Measurements from ENCODE around the gene FTO.
A peak's percentile ranks its signal among the peaks of the same experiment; 100 is the strongest.

The FTO gene

GRCh38 chr16:53925107-53925410 lies 221.1 kb downstream of the FTO start:
- FAIRE-seq (no peak), DNase-seq (ENCODE audit: low spot score) (no peak)

DNA sequence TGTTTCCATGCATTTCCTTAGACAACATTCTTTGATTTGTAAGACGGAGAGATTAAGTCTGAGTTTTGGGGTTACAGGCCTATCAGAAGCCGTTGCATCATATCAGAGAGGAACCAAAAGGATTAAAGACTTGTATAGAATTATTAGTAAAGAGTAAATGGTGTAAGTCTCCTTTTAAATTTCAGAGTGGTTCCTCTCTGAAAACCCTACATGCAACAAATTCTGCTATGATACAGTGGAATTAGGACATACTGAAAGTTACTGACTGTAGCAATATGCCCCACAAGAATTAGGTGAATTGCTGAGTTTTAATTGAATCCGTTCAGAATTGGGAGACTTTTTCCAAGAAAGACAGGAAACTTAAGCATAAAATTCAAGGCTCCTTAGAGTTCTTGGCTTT lies 221.6 kb downstream of the FTO start:
- FAIRE-seq = no peak

DNA sequence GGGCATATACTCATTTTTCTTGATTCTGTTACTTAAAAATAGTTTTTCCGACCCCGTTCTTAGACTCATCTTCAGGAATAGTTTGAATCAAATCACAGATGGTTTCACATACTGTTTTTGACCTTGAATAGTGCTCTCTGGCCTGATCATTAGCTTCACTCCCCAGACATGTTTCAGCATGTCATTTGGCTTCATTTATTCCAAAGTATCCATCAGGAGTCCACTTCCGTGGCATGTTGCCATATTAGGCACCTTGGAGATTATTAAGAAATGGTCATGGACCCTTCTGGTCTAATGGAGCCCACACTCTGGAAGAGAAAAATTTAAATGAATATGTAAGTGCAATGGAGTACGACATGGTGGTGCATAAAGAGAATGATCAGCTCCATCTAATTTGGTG lies 222.3 kb downstream of the FTO start:
- FAIRE-seq = no peak
- DNase-seq (ENCODE audit: low spot score) = no peak

More for the DNA sequence above, 221.6 kb downstream of the FTO start:
- DNase-seq (ENCODE audit: low spot score) = no peak

DNA sequence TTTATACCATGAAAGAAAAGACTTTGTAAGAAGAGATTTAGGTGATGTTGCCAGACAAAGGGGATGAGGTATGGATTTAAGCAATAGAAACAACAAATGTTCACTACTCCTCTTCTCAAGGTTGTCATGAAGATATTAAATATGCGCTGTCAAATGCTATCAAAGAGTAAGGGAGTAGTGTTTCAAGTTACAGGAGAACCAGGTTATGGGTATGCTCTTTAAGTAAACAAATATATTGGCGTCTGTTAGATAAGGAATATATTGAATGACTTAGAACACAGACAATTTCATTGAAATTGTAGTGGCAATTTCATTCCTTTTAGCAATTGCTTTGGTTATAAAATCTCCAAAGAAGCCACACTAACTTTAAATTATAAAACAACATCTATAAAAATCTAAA lies 229.0 kb downstream of the FTO start:
- FAIRE-seq (no peak), DNase-seq (ENCODE audit: low spot score) (no peak)

DNA sequence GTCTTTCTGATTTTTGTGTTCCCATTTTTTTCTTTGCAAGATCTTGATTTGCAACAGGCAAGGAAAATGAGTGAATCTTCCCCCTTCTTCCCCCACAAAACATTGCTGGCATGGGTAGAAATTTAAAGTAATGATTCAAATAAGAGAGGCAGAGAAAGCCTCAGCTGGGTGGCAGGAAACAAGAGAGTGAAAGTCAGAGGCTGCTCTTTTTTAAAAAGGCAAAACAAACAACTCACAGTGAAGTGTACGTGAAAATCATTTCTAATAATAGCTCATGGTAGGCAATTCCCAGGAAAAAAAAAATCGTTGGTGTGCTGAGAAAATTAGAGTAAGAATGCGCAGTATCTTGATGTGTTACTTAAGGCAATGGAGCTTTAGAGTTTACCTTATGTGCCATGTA lies 229.5 kb downstream of the FTO start:
- DNase-seq (ENCODE audit: low spot score) (no peak), FAIRE-seq (no peak)

DNA sequence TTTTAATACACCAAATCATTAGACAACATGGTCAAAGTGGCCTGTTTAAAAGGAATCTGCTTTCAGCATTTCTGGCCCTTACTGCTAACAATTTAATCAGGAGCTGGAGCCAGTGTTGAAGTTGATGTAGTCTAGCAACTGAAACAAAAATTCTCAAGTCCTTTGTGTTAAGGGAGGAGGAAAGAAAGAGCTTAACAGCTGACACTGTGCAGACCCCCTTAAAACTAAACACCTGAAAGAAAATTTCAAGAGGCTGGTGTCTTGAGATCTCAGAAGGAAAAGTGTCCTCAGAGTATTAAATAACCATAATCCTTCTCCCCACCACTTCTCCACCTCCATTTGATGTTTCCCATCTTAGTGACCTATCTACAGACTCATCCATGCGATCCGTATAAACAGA lies 232.1 kb downstream of the FTO start:
- DNase-seq (ENCODE audit: low spot score) (no peak), FAIRE-seq (no peak)

- DNase-seq (ENCODE audit: low spot score) = no peak
- no peak for FAIRE-seq
Measured at GRCh38 chr16:53936529-53936928, 232.6 kb downstream of the FTO start.

DNA sequence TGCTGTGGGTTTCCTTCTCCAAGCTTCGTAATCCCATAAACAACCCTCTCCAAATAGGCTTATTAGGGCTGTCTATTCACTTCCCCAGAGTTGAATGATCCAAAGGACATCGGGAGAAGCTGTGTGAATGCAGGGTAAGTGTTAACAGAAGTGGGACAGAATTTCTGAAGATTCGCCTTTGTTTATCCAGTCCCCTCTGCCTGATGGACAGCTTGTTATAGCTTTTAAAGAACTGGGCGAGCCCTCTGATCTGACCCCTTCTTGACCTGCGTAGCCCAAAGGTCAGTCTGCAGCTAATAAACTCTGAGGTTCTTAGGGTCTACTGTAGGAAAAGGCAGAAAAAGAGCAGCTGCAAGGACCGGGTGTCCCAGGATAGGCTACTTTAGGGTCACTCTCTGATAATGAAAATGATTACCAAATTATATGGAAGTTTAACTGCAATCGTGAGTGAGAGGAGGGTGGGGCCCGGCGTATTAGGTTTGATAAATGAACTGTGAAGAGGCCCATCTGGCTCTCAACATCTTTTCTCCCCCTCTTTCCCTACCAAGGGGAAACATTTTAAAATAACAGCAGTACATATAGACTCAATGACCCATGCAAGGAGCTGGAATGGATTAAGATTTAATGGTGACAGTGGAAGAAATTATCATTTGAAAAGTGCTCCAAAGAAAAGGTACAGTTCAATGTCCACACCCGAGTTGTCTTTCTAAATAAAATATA lies 233.4 kb downstream of the FTO start:
- DNase-seq (ENCODE audit: low spot score) (no peak), FAIRE-seq (no peak)

DNA sequence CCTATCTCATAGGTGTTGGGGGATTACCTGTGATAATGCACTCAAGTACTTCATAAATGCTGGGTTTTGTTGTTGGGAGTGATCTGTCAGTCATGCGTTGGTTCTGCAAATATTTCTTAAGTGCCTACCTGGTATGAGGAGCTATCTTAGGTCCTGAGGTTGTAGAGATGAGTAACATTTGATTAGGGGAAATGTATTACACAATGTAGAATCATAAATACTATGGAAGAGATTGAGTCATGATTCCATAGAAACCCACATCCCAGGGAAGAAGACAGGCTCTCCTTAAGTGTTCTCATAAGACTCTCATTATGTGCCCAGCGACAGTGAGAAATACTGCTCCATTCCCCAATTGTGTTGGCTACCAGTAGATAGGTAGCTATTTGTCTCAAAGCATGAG lies 240.1 kb downstream of the FTO start:
- FAIRE-seq (no peak), DNase-seq (ENCODE audit: low spot score) (no peak)

- DNase-seq (ENCODE audit: low spot score) = no peak
- no peak for FAIRE-seq
Measured at GRCh38 chr16:53945996-53946395, 242.0 kb downstream of the FTO start.

- DNase-seq (ENCODE audit: low spot score) = no peak
Measured at GRCh38 chr16:53946746-53947386, 242.9 kb downstream of the FTO start.

DNA sequence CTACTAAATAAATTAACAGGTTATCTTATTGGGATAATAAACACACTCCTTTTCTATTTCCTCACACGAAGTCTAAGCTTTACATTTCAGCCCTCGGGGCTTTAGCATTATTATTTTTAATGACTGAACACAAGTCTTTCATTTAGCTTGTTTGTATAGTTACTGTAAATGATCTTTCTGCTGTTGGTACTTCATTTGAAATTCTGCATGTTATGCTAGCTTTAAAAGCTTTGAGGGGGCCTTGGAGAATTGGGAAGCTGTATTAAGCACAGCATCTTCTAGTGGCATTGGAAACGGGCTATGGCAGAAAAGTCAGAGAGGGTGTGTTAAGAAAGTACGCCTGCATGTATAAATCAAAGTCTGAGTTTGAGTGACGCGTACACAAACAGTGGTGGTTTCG lies 243.7 kb downstream of the FTO start:
- no peak for DNase-seq (ENCODE audit: low spot score)
- no peak for FAIRE-seq

More at GRCh38 chr16:53946746-53947386, 242.9 kb downstream of the FTO start:
- no peak for FAIRE-seq

DNA sequence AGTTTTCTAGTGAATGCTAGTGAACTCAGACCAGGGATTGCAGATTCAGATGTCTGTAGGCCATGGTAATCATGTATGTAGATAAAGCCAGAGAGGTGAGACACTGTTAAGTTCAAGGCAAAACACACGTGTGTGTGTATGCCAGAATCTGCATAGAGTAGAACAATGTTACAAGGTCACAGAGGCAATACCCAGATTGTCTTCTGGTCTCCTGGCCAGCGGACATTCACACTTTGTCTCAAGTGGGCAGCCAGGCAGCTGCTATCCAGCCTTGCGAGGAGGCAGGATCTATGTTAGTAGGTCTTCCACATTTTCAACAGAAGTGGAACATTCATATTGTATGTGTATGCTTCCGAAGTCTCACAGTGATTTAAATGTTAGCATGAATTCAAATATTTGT lies 244.4 kb downstream of the FTO start:
- DNase-seq (ENCODE audit: low spot score) (no peak), FAIRE-seq (no peak)

GRCh38 chr16:53948734-53949430 lies 244.9 kb downstream of the FTO start:
- DNase-seq (ENCODE audit: low spot score) = no peak
- no peak for FAIRE-seq

DNA sequence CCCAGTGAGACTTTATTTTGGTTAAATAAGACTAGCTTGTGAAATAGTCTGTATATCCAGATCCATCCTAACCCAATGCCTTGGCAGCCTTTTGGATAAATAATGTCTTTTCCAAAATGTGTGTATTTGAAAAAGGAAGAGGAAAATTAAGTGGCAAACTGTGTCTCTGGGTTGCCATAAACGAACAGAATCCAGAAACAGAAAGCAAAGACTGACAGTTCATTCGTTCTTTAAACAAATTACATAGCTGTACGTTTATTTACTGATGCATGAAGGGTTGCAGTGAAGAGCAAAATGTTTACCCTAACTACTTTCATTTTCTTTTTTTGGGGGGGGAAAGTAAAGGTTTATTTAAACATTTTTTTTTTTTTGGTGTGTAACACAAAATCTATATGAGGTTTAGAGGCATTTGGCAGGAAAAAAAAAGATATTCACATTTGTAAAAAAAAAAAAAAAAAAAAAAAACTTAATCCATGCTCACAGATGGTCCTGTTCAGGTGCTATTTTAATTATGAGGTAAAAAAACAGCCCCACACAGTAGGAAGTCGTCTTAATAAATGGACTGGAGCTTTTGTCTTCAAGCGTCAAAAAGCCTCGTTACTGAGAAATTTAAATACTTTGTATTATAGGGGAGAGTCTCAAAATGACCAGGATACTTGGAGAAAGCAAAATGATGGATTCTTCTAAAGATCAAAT lies 245.9 kb downstream of the FTO start:
- FAIRE-seq (no peak), DNase-seq (ENCODE audit: low spot score) (no peak)

DNA sequence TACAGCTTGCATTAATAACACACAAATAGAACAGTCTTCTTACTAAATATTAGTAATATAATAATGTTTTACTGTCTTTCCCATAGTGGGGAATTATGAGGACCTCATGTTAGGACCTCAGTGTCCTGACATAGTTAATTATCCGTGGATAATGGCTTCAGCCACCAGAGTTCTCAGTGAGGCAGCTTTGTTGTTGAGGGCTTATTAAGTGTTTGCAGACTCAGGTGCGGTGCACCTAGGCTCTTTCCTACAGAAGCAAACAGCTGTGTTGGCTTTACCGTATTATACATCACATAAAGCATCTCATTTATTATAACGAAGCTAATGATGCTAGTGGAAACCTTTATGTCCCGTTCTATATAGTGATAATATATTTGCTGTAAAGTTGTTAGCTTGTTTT lies 246.7 kb downstream of the FTO start:
- DNase-seq (ENCODE audit: low spot score) (no peak), FAIRE-seq (no peak)

DNA sequence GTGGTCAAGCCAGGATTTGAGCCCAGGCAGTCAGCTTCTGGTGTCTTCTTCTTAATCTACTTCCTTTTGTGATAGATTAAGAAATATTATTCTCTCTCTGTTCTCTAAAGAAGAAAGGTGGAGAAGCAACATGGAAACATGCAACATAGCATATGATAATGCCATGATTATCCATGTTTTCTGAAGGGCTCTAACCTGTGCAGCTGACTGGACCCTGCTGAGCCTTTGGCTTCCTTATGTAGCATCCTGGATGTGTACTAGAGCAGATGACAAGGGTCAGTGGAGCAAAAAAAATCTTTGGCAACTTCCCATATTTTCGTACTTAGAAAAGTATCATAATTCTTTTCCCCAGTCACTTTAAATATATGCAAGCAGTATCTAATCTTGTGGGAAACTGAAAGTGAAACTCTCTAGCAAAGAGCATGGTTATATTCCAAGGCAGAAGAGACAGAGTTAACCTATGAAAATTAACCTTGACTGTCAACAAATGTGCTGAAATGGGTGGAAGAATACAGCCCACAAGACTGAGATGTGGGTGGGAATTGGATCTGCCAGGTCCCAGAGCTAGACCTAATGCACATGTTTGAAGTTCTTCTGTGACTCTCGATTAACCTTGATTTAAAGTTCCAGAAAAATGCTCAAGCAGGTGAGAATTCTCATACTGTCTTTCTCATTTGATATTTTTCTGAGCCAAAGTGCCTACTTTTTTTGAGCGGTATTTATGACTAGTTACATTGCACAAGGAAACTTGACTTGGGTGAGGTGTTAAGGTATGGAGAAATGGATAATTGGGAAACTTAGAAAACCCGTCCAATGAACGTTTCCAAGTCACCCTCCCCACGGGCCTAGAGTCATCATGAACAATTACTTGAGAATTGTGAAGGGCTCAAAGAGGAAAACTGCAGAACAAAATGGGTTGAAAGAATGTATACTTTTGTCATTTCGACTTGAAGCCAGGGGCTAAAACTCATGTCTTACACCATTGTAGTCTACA lies 248.6 kb downstream of the FTO start:
- peak; percentile 22 for FAIRE-seq
- DNase-seq (ENCODE audit: low spot score) = peak; percentile 45

- FAIRE-seq (no peak), DNase-seq (ENCODE audit: low spot score) (no peak)
Measured at GRCh38 chr16:53953336-53953735, 249.4 kb downstream of the FTO start.

DNA sequence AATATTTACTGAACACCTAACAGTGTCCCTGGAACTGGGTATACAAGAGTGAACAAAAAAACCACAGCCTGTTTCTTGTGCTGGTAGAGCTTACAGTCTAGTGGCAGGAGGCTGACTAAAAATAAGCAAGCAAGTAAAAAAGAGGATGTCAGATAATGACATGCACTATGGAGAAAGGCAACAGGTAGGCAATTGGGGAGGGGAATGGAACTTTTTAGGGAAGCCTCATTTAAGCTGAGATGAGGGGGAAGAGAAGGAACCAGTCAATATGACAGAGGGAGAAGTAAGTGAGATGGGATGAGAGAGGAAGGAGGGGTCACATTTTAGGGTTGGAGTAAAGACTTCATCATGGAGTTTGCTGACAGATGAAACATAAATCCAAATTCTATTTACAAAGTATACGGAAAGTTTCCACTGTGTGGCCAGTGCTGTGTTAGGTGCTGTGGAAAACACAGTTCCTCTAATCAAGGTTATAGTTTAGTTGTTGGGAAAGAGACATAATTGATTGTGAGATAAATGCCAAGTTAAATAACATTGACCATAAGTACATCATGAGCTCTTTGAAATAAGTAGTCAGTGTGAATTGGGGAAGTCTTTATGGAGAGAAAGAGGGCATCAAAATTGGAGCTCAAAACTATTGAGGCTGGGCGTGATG lies 251.4 kb downstream of the FTO start:
- no peak for DNase-seq (ENCODE audit: low spot score)
- FAIRE-seq = no peak

DNA sequence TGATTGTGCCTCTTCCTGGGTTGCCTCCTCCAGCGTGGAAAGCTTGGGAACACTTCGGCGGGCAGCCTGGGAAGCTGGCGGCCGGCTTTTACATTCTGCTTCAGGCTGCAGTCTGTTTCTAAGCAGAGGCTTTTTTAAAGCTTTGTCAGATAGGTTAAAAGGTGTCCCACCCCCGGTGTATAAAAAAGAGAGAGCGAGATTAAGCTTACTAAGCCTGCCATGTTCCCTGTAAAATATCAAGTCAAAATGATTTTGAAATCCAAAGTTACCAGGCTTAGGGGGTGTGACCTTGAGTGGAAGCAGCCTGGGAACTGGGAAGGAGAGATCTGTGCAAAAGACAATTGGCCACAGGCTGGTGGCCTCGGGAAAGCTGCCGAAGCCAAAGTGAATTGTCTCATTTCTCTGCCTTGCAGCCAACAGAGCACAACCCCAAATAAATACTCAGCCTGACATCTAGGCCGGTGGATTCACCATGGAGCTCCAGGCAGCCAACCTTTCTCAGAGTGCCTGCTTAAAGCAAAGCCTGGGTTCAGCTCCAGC lies 254.5 kb downstream of the FTO start:
- FAIRE-seq (no peak), DNase-seq (ENCODE audit: low spot score) (no peak)
